Endodermal cell (in vitro differentiated cells): ENCODE data around the gene KLF7. TPM values are rescaled to one million over a fixed set of nuclear protein-coding genes. Genes with fewer than 3 reads are reported as not detected.

Experiments
- DNase-seq: peaks from one replicate; pipeline ENCODE4 v3.0.0-alpha.2; 2017
- H3K27ac ChIP-seq: 2 replicates; pipeline ENCODE4 v1.5.1; 2013; ENCODE audit warnings: mild to moderate bottlenecking, low read depth, low read length, moderate library complexity
- H3K27me3 ChIP-seq: 2 replicates; pipeline ENCODE4 v1.6.1; 2013; ENCODE audit warnings: mild to moderate bottlenecking, low read length, moderate library complexity; ENCODE audit not compliant: insufficient read depth, control insufficient read depth, poor library complexity, severe bottlenecking
- H3K36me3 ChIP-seq: 2 replicates; pipeline ENCODE4 v1.7.0; 2013; ENCODE audit warnings: mild to moderate bottlenecking, low read length, moderate library complexity; ENCODE audit not compliant: control insufficient read depth, insufficient read depth
- H3K4me1 ChIP-seq: one replicate; pipeline ENCODE4 v1.7.0; 2013; ENCODE audit warnings: low read length; ENCODE audit not compliant: control insufficient read depth, insufficient read depth
- H3K4me3 ChIP-seq: 2 replicates; pipeline ENCODE4 v1.5.1; 2013; ENCODE audit warnings: mild to moderate bottlenecking, low read length, moderate library complexity
- H3K9ac ChIP-seq: 2 replicates; pipeline ENCODE4 v1.6.1; 2013; ENCODE audit warnings: mild to moderate bottlenecking, low read length, moderate library complexity; ENCODE audit not compliant: poor library complexity, severe bottlenecking; ENCODE audit errors: extremely low read depth
- H3K9me3 ChIP-seq: 2 replicates; pipeline ENCODE4 v1.6.1; 2013; ENCODE audit warnings: mild to moderate bottlenecking, low read length, moderate library complexity; ENCODE audit not compliant: control insufficient read depth
- H3K27ac Mint-ChIP-seq: 2 replicates; pipeline ENCODE4 v1.8.0; 2020; ENCODE audit warnings: mixed read lengths
- H3K27me3 Mint-ChIP-seq: 2 replicates; pipeline ENCODE4 v1.8.0; 2021; ENCODE audit warnings: mild to moderate bottlenecking, mixed read lengths; ENCODE audit not compliant: insufficient read depth
- H3K36me3 Mint-ChIP-seq: 2 replicates; pipeline ENCODE4 v1.8.0; 2020; ENCODE audit warnings: low read depth, mixed read lengths
- H3K4me1 Mint-ChIP-seq: 2 replicates; pipeline ENCODE4 v1.8.0; 2020; ENCODE audit warnings: mixed read lengths
- H3K4me3 Mint-ChIP-seq: 2 replicates; pipeline ENCODE4 v1.8.0; 2020; ENCODE audit warnings: mild to moderate bottlenecking, moderate library complexity, mixed read lengths
- H3K9me3 Mint-ChIP-seq: 2 replicates; pipeline ENCODE4 v1.8.0; 2020; ENCODE audit warnings: mild to moderate bottlenecking, mixed read lengths
- WGBS, 2 experiments: methylation state at CpG; one replicate each; pipeline versions ENCODE4 v1.1.5 to v1.1.7; 2013; ENCODE audit warnings: missing lambda C conversion rate in 2 of 2, mixed read lengths in 1 of 2; ENCODE audit not compliant: insufficient coverage in 1 of 2, insufficient read length in 1 of 2; 5-methylcytosine and 5-hydroxymethylcytosine counted together
- total RNA-seq, 2 donors: library from RNA; stranded (reverse); fragmentation: NEBNext Ultra II Directional in 1 of 2; extraction: Animal tissue kit (Norgen Biotek cat#: 25700) in 1 of 2; gene quantifications; 2 replicates in 1 of 2; 3 replicates in 1 of 2; pipeline ENCODE4 v1.2.1, GENCODE V29; 2021
- TF ChIP-seq, protein P1 (sequence below): fragments of 200-600 bp; sonication (generic); conservative IDR thresholded peaks from 2 replicates; pipeline ENCODE4 v1.5.0; 2021; ENCODE audit warnings: antibody characterized with exemption, mild to moderate bottlenecking

Gene KLF7
- total RNA-seq, 2 donors from 2014 or later, result 27.4 to 27.8 TPM

DNA sequence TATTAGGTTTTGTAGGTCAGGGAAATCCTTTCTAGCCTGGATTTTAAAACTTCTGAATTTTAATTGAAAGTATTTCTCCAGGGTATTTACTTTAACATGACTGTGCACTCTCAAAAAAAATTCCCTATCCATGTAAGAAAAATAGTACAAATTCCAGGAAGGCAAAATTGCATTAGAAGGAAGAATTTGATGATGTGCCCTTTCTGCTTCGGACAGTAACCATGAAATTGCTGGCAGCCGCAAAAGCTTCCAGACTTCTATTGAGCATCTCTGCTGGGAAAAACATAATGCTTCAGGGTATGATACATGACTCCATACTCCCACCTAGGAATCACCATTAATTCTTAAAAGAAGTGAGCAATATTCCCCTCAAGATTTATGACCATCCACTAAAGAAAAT lies 17.2 kb upstream of the KLF7 start:
- Histone ChIP-seq H3K4me1 (no peaks in the 10 kb centered on the region), H3K4me3 (no peak overlapping the region), H3K9me3 (peaks cover 11% of the 10 kb centered on the region), H3K9ac (no peak overlapping the region), H3K27ac (no peak overlapping the region), H3K36me3 (no peaks in the 10 kb centered on the region), H3K27me3 (no peaks in the 10 kb centered on the region)
- TF ChIP-seq, protein P1, sequence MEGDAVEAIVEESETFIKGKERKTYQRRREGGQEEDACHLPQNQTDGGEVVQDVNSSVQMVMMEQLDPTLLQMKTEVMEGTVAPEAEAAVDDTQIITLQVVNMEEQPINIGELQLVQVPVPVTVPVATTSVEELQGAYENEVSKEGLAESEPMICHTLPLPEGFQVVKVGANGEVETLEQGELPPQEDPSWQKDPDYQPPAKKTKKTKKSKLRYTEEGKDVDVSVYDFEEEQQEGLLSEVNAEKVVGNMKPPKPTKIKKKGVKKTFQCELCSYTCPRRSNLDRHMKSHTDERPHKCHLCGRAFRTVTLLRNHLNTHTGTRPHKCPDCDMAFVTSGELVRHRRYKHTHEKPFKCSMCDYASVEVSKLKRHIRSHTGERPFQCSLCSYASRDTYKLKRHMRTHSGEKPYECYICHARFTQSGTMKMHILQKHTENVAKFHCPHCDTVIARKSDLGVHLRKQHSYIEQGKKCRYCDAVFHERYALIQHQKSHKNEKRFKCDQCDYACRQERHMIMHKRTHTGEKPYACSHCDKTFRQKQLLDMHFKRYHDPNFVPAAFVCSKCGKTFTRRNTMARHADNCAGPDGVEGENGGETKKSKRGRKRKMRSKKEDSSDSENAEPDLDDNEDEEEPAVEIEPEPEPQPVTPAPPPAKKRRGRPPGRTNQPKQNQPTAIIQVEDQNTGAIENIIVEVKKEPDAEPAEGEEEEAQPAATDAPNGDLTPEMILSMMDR, result no peak
- peaks cover 6% of the 10 kb centered on the region for H3K4me1 Mint-ChIP-seq
- H3K27me3 Mint-ChIP-seq, result no peaks in the 10 kb centered on the region
- H3K36me3 Mint-ChIP-seq, result no peaks in the 10 kb centered on the region
- H3K4me3 Mint-ChIP-seq, result no peak overlapping the region
- DNase-seq, result no peak
- 80 to 97% methylated on average over 1 to 2 of the region's 2 CpGs for WGBS, 2 experiments
- H3K9me3 Mint-ChIP-seq, result peaks cover 4% of the 10 kb centered on the region
- H3K27ac Mint-ChIP-seq, result no peak overlapping the region

DNA sequence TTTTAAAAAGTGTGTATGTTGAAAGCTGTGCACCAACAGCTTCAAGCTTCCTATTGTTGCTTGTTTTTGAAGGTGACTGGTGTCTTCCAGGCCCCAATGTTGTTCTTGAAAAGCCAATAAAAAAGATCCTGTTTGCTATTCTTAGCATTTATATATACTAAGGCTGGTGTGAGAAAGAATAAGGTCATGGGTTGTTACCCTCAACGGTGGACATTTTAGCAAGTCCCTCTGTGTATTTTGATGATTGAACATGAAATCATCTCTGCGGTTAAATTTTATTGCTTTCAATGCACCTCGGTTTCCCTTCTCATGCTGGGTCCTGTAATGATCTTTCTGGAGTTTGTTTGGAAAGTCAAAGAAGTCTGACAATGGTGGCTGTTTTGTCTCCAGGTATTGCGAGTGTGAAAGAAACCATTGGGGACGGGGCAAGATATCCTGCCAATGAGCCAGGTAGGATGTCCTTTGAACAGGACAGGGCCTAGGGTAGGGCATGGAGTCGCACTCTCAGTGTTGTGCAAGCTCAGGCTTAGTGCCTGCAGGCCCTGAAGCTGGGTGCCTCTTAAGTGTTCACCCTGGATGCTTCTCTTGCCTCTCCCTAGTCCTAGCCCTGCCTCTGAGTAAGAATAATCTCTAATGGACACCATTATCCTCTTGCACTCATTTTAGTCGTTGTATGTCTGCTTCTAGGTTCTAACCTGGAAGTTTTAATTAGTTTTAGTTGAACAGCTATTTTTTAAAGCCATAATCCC lies 16.0 kb upstream of the KLF7 start:
- no peaks in the 10 kb centered on the region for H3K27me3 Mint-ChIP-seq

DNA sequence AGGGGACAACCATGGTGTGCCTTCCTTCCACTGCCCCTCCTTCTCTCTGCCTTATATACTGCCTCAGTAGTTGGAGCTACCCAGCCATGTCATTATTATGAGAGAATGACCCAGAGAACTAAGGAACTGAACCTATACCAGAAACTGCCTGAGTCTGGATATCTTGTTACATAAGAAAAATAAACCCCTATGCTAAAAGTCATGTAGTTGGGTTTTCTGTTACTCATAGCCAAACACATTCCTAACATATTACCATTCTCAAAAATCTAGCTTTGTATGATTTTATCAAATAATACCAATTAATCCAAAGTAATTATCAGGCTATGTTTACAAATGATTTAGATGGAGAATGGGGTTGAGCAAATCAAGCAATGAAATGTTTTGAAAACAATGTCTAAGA lies 15.0 kb upstream of the KLF7 start:
- H3K36me3 ChIP-seq, result no peaks in the 10 kb centered on the region
- no peak for DNase-seq
- Mint-ChIP-seq H3K4me1 (peaks cover 6% of the 10 kb centered on the region), H3K27ac (no peak overlapping the region), H3K36me3 (no peaks in the 10 kb centered on the region), H3K9me3 (no peaks in the 10 kb centered on the region), H3K4me3 (no peak overlapping the region), H3K27me3 (no peaks in the 10 kb centered on the region)
- no peaks in the 10 kb centered on the region for H3K9me3 ChIP-seq
- no peak overlapping the region for H3K9ac ChIP-seq
- H3K4me1 ChIP-seq, result no peaks in the 10 kb centered on the region
- H3K4me3 ChIP-seq, result no peak overlapping the region
- H3K27me3 ChIP-seq, result no peaks in the 10 kb centered on the region
- no peak overlapping the region for H3K27ac ChIP-seq
- TF ChIP-seq, protein P1, result no peak

More for the DNA sequence above, 16.0 kb upstream of the KLF7 start:
- Histone ChIP-seq H3K4me3 (no peak overlapping the region), H3K27me3 (no peaks in the 10 kb centered on the region), H3K9me3 (peaks cover 6% of the 10 kb centered on the region), H3K4me1 (no peaks in the 10 kb centered on the region), H3K27ac (no peak overlapping the region), H3K36me3 (no peaks in the 10 kb centered on the region), H3K9ac (no peak overlapping the region)
- H3K27ac Mint-ChIP-seq, result no peak overlapping the region
- TF ChIP-seq, protein P1, result no peak
- no peak for DNase-seq
- whole genome bisulfite sequencing, 2 experiments, result 91 to 97% methylated on average over 5 to 7 of the region's 7 CpGs
- peaks cover 2% of the 10 kb centered on the region for H3K9me3 Mint-ChIP-seq
- no peak overlapping the region for H3K4me3 Mint-ChIP-seq
- no peaks in the 10 kb centered on the region for H3K36me3 Mint-ChIP-seq
- H3K4me1 Mint-ChIP-seq, result peaks cover 6% of the 10 kb centered on the region
